ENCODE data around the gene NBPF26. TPM values are rescaled to one million over a fixed set of nuclear protein-coding genes. Genes with fewer than 3 reads are reported as not detected.
"Not testable (repeated sequence)": the region's sequence is repeated elsewhere in the genome, so short reads cannot be mapped to it uniquely, and the experiment has no call there.

Gene NBPF26
- total RNA-seq, 1 donor from 2014 or later: 0.30 TPM

- intact Hi-C loops (cut with DNase I); DNase-seq; ATAC-seq (ENCODE audit: poor library complexity): not testable (repeated sequence)
Observed at GRCh38 chr1:120849400-120850286, 125.9 kb downstream of the NBPF26 start.

DNA sequence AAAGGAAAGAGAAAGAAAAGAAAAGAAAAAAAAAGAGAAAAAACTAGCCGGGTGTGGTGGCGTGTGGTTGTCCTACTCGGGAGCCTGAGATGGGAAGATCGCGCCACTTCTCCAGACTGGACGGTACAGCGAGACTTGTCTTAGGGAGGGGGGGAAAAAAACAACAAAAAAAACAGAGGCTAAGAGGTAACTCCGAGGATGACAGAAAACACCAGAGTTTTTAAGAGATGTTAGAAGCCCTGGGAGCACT is 126.5 kb downstream of the NBPF26 start:
- ATAC-seq (ENCODE audit: poor library complexity); DNase-seq; intact Hi-C loops (cut with DNase I): not testable (repeated sequence)

DNA sequence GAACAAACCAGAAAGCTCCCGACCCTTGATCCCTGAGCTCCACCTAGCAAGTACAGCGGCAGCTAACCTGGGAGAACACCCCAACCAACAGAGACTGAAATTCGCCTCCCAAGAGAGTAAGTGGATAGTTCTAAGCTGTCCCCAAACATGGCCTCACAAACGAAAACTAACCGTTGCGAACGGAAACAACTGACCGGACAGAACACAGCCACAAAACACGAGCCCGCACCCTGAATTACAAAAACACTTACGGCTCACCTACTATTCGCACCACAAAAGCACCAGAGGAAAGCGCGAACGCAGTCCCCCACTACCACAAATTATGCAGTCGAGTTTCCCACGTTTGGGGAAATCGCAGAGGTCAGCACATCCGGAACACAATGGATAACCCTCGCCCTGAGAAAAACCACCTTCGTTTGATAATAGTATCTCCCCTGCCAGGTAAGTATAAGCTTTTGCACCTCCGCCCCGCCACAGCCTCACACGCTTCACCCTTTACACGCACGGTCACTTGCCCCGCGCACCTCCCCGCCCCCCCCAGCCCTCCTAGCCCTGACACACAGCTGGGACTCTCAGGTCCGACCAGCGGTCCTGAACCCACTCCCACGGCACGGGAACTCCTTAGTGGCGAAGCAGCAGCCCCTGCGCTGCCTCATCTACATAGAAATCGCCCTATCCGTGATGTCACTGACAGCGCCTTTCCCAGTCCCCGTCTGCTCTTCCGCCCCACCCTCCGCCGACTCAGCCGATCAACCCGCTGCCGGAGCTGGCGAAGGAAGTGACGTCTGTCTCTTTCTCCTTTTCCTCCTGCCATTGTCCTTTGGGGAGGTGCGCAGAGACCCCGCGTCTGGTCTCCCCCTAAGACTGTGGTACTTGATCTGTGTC is 127.0 kb downstream of the NBPF26 start:
- intact Hi-C loops (cut with DNase I); DNase-seq: not testable (repeated sequence)
- ATAC-seq (ENCODE audit: poor library complexity): peak; percentile 25

DNA sequence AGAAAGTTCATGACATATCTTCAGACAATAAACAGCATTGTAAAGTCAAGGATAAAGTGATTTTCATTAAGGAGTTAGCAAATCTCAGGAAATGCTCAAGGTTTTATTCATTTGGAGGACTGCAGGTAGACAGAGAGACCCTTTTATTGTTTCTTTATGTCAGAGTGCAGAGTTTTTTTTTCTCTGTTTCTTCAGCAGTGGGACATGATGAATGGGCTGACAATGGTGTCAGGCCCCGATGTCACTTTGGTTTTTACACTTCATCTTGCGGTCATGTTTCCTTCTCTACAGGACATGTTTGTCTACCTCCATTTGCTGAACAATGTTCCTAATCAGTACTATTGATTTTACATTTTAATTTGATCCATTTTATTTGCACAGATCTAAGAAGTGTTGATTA is 134.4 kb downstream of the NBPF26 start:
- ATAC-seq (ENCODE audit: poor library complexity): not testable (repeated sequence)

DNA sequence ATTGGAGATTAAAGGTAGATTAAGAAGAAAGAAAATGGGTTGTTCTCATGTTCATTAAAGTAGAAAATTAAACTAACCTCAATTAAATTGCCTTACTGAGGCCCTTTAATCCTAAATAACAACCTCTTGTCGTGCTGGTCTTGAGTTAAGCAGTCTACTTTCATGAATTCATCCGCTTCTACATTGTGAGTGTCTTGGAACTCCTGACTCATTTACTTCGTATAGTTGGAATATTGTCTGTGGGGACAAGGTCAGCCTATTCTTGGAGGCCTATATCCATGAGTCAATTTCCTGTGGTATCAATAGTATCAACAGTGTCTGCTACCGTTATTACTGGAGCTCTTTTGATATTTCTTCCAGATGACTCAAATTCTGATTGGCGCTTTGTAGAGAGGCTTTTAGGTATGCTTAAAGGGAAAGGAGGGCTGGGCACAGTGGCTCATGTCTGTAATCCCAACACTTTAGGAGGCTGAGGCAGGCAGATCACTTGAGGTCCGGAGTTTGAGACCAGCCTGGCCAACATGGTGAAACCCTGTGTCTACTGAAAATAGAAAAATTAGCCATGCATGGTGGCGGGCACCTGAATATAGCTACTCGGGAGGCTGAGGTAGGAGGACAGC is 136.0 kb downstream of the NBPF26 start:
- DNase-seq; intact Hi-C loops (cut with DNase I): not testable (repeated sequence)

More for the DNA sequence above, 134.4 kb downstream of the NBPF26 start:
- intact Hi-C loops (cut with DNase I); DNase-seq: not testable (repeated sequence)

DNA sequence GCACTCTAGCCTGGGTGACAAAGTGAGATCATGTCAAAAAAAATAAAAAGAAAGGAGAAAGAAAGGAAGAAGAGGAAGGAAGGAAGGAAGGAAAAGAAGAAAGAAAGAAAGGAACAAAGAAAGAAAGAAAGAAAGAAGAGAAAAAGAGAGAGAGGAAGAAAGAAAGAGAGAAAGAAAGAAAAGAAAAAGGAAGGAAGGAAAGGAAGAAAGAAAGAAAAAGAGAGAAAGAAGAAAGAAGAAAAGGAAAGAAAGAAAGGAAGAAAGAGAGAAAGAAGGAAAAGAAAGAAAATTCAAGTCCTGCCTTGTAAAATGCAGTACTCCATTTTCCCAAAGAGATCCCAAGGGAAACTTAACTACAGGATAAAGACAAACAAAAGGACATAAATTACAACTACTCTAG is 154.5 kb downstream of the NBPF26 start:
- intact Hi-C loops (cut with DNase I); ATAC-seq (ENCODE audit: poor library complexity); DNase-seq: not testable (repeated sequence)

More for the DNA sequence above, 136.0 kb downstream of the NBPF26 start:
- ATAC-seq (ENCODE audit: poor library complexity): not testable (repeated sequence)

- ATAC-seq (ENCODE audit: poor library complexity); DNase-seq; intact Hi-C loops (cut with DNase I): not testable (repeated sequence)
Observed at GRCh38 chr1:120880056-120880455, 156.3 kb downstream of the NBPF26 start.

- intact Hi-C loops (cut with DNase I): not testable (repeated sequence)
Observed at GRCh38 chr1:120881934-120882333, 158.2 kb downstream of the NBPF26 start.

More at GRCh38 chr1:120881934-120882333, 158.2 kb downstream of the NBPF26 start:
- not testable (repeated sequence) for DNase-seq; ATAC-seq (ENCODE audit: poor library complexity)

Other genes with a start within 250 kb of the NBPF26 start
- not detected for gene PPIAL4A, start 165.8 kb downstream of the NBPF26 start, total RNA-seq